IPS-NIHi7 (cell line): ENCODE data around the gene DISC1.
"Not testable (repeated sequence)": the region's sequence is repeated elsewhere in the genome, so short reads cannot be mapped to it uniquely, and the experiment has no call there.

ENCODE experiments used
- DNase-seq: peaks from one replicate; pipeline ENCODE4 v3.0.0; 2012; ENCODE audit warnings: mixed read lengths; ENCODE audit errors: extremely low spot score

The DISC1 gene

GRCh38 chr1:231626535-231626950, at the start of gene DISC1:
TSS of gene DISC1 (plus strand) at chr1:231626790. CDS start at chr1:231626868, 78 bp downstream.
- DNase-seq: peak; percentile 95

- no peak for DNase-seq
Measured at GRCh38 chr1:231576804-231577718, 49.5 kb upstream of the DISC1 start.

- DNase-seq: no peak
Measured at GRCh38 chr1:231580874-231581273, 45.7 kb upstream of the DISC1 start.

- DNase-seq: no peak
Measured at GRCh38 chr1:231581859-231582258, 44.7 kb upstream of the DISC1 start.

- DNase-seq: no peak
Measured at GRCh38 chr1:231583376-231583775, 43.2 kb upstream of the DISC1 start.

GRCh38 chr1:231584117-231584516, 42.5 kb upstream of the DISC1 start:
- no peak for DNase-seq

GRCh38 chr1:231584921-231585320, 41.7 kb upstream of the DISC1 start:
- no peak for DNase-seq

GRCh38 chr1:231590453-231591198, 36.0 kb upstream of the DISC1 start:
- DNase-seq: peak; percentile 65

GRCh38 chr1:231591466-231591865, 35.1 kb upstream of the DISC1 start:
- DNase-seq: no peak

- no peak for DNase-seq
Measured at GRCh38 chr1:231592809-231593208, 33.8 kb upstream of the DISC1 start.

- DNase-seq: not testable (repeated sequence)
Measured at GRCh38 chr1:231593264-231593663, 33.3 kb upstream of the DISC1 start.

GRCh38 chr1:231594123-231594522, 32.5 kb upstream of the DISC1 start:
- DNase-seq: no peak

GRCh38 chr1:231594749-231595148, 31.8 kb upstream of the DISC1 start:
- no peak for DNase-seq

GRCh38 chr1:231596337-231596791, 30.2 kb upstream of the DISC1 start:
- DNase-seq: no peak

- no peak for DNase-seq
Measured at GRCh38 chr1:231597971-231598370, 28.6 kb upstream of the DISC1 start.

- no peak for DNase-seq
Measured at GRCh38 chr1:231600458-231600976, 26.1 kb upstream of the DISC1 start.

GRCh38 chr1:231601824-231602672, 24.5 kb upstream of the DISC1 start:
- DNase-seq: no peak

GRCh38 chr1:231602673-231602984, 24.0 kb upstream of the DISC1 start:
- DNase-seq: no peak

GRCh38 chr1:231603598-231604275, 22.9 kb upstream of the DISC1 start:
- peak; percentile 50 for DNase-seq

- DNase-seq: no peak
Measured at GRCh38 chr1:231604276-231604621, 22.3 kb upstream of the DISC1 start.
